Stomach (tissue), 4 donors: Measurements from ENCODE around the gene TAGLN2.

Experiments used
- CTCF ChIP-seq, 7 experiments: fragments of 450-650 bp in 4 of 7; fragments of 200-600 bp in 3 of 7; sonication (generic) in 3 of 7; IDR thresholded peaks; one replicate each; pipeline ENCODE4 v1.5.1; 2016 to 2019; ENCODE audit warnings: antibody characterized with exemption in 7 of 7, control low read depth in 2 of 7, mild to moderate bottlenecking in 1 of 7
- EP300 ChIP-seq: sonication (generic); formaldehyde crosslinking; IDR thresholded peaks from one replicate; pipeline ENCODE4 v1.6.1; 2017; ENCODE audit warnings: antibody characterized with exemption
- POLR2A ChIP-seq, 4 donors: fragments of 450-650 bp; IDR thresholded peaks; one replicate each; pipeline ENCODE4 v1.6.1; 2016; ENCODE audit warnings: antibody characterized with exemption in 4 of 4, control low read depth in 2 of 4, mild to moderate bottlenecking in 1 of 4, moderate library complexity in 1 of 4

DNA sequence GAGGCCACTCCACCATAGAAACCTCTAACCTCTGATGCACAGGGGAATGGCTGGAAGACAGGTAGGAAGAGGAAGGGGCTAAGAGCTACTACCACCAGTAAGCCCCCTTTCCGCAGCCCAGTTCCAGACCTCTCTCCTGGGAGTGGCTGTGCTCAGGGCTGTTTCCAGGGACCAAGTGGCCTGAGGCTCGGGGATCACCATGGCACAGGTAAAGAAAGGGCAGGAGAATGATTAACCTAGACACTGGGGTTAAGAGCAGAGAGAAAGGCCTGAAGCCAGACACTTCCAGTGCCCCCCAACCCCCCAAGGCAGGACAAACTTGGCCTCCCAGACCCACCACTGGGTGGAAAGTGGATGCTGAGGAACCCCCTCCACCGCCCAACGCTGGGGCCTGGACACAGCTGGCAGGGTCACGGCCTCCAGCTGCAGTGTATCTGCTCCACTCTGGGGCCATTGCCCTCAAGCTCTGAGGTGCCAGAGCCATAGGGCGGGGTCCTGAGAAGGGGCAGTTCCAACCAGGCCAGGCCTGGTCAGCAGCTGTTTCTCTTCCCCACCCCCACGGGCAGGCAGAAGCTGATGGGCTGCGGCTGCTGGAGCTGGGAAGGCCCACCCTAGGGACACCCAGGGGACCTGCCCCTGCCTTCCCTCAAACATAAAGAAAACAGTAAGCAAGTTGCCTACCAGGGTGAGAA is 2.6 kb downstream of the TAGLN2 start:
- TF ChIP-seq CTCF (IDR thresholded peaks at IDR 0.05) (no peak), POLR2A (IDR thresholded peaks at IDR 0.05) (no peak), EP300 (no peak)
